Lower leg skin (tissue), 3 donors: ENCODE data around the gene CD38.

Source experiments
- CTCF ChIP-seq, 3 donors: fragments of 450-650 bp; IDR thresholded peaks; one replicate each; pipeline ENCODE4 v1.5.1; 2016; ENCODE audit warnings: antibody characterized with exemption in 3 of 3, mild to moderate bottlenecking in 3 of 3, moderate library complexity in 2 of 3
- POLR2A ChIP-seq, 2 donors: fragments of 450-650 bp; IDR thresholded peaks; one replicate each; pipeline ENCODE4 v1.6.1; 2016 to 2017; ENCODE audit warnings: antibody characterized with exemption in 2 of 2, mild to moderate bottlenecking in 1 of 2, moderate library complexity in 1 of 2

GRCh38 chr4:15749001-15749400 is 29.1 kb upstream of the CD38 start:
- TF ChIP-seq POLR2A (IDR thresholded peaks at IDR 0.05) (no peak), CTCF (IDR thresholded peaks at IDR 0.05) (no peak)
